Mesenchymal stem cell (in vitro differentiated cells and primary cell): ENCODE measurements around the gene FABP1.

ENCODE experiments used
- DNase-seq: peaks from one replicate; pipeline ENCODE4 v3.0.0-alpha.2; 2013
- H2AFZ ChIP-seq: one replicate; pipeline ENCODE4 v1.6.1; 2013; ENCODE audit warnings: low read depth, mild to moderate bottlenecking, control low read depth, inconsistent platforms, low read length, moderate library complexity
- H2AK5ac ChIP-seq: 2 replicates; pipeline ENCODE4 v1.6.1; 2013; ENCODE audit warnings: low read length, moderate library complexity, mild to moderate bottlenecking, inconsistent platforms; ENCODE audit not compliant: severe bottlenecking
- H2BK120ac ChIP-seq: one replicate; pipeline ENCODE4 v1.6.1; 2013; ENCODE audit warnings: low read depth, mild to moderate bottlenecking, inconsistent platforms, low read length, moderate library complexity
- H2BK12ac ChIP-seq, 2 experiments: one replicate each; pipeline ENCODE4 v1.6.1; 2013; ENCODE audit warnings: inconsistent platforms in 2 of 2, low read length in 2 of 2, mild to moderate bottlenecking in 2 of 2, moderate library complexity in 2 of 2, control low read depth in 1 of 2
- H2BK15ac ChIP-seq: one replicate; pipeline ENCODE4 v1.6.1; 2013; ENCODE audit warnings: mild to moderate bottlenecking, low read depth, inconsistent platforms; ENCODE audit not compliant: poor library complexity, severe bottlenecking
- H2BK5ac ChIP-seq: 2 replicates; pipeline ENCODE4 v1.6.1; 2013; ENCODE audit warnings: low read depth, mild to moderate bottlenecking, low read length, control low read depth, inconsistent platforms; ENCODE audit not compliant: poor library complexity, severe bottlenecking
- H3K14ac ChIP-seq, 2 experiments: one replicate each; pipeline ENCODE4 v1.6.1; 2013; ENCODE audit warnings: inconsistent platforms in 2 of 2, low read length in 2 of 2, control low read depth in 1 of 2, mild to moderate bottlenecking in 1 of 2, moderate library complexity in 1 of 2
- H3K18ac ChIP-seq, 2 experiments: one replicate each; pipeline ENCODE4 v1.6.1; 2013; ENCODE audit warnings: inconsistent platforms in 2 of 2, low read length in 2 of 2, control low read depth in 1 of 2, low read depth in 1 of 2, mild to moderate bottlenecking in 1 of 2
- H3K23ac ChIP-seq, 2 experiments: one replicate each; pipeline ENCODE4 v1.6.1; 2013; ENCODE audit warnings: inconsistent platforms in 2 of 2, low read length in 2 of 2, mild to moderate bottlenecking in 2 of 2, moderate library complexity in 2 of 2, control low read depth in 1 of 2
- H3K27ac ChIP-seq: 2 replicates; pipeline ENCODE4 v1.5.1; 2013; ENCODE audit warnings: mild to moderate bottlenecking, moderate library complexity, low read length, control low read depth, inconsistent platforms; ENCODE audit not compliant: poor library complexity, severe bottlenecking
- H3K27me3 ChIP-seq, 2 experiments: 2 replicates each; pipeline versions ENCODE4 v1.6.1 to v1.7.0; 2013; ENCODE audit warnings: low read length in 2 of 2, mild to moderate bottlenecking in 2 of 2, moderate library complexity in 2 of 2, control low read depth in 1 of 2, inconsistent platforms in 1 of 2; ENCODE audit not compliant: control insufficient read depth in 1 of 2, insufficient read depth in 1 of 2
- H3K36me3 ChIP-seq, 2 experiments: 2 replicates each; pipeline versions ENCODE4 v1.6.1 to v1.7.0; 2013; ENCODE audit warnings: low read length in 2 of 2, control low read depth in 1 of 2, inconsistent platforms in 1 of 2, low read depth in 1 of 2, mild to moderate bottlenecking in 1 of 2; ENCODE audit not compliant: insufficient read depth in 2 of 2, control insufficient read depth in 1 of 2
- H3K4ac ChIP-seq, 2 experiments: one replicate each; pipeline ENCODE4 v1.6.1; 2013; ENCODE audit warnings: inconsistent platforms in 2 of 2, low read length in 2 of 2, mild to moderate bottlenecking in 2 of 2, moderate library complexity in 2 of 2, control low read depth in 1 of 2, low read depth in 1 of 2
- H3K4me1 ChIP-seq: 2 replicates; pipeline ENCODE4 v1.6.1; 2013; ENCODE audit warnings: low read depth, low read length, control low read depth; ENCODE audit not compliant: control insufficient read depth, insufficient read depth
- H3K4me2 ChIP-seq: 2 replicates; pipeline ENCODE4 v1.6.1; 2013; ENCODE audit warnings: low read length, mild to moderate bottlenecking, inconsistent platforms; ENCODE audit not compliant: poor library complexity, severe bottlenecking
- H3K4me3 ChIP-seq, 2 experiments: 2 replicates each; pipeline versions ENCODE4 v1.5.1 to v1.7.0; 2013; ENCODE audit warnings: low read length in 2 of 2, mild to moderate bottlenecking in 2 of 2, control low read depth in 1 of 2, low read depth in 1 of 2; ENCODE audit not compliant: insufficient read depth in 1 of 2
- H3K79me1 ChIP-seq: replicated peaks from 2 replicates; pipeline ENCODE4 v1.6.1; 2013; ENCODE audit warnings: mild to moderate bottlenecking, control low read depth, low read length, inconsistent platforms; ENCODE audit not compliant: poor library complexity, severe bottlenecking
- H3K9ac ChIP-seq: 2 replicates; pipeline ENCODE4 v1.7.0; 2013; ENCODE audit warnings: mild to moderate bottlenecking, low read length, moderate library complexity
- H3K9me3 ChIP-seq: 2 replicates; pipeline ENCODE4 v1.7.0; 2013; ENCODE audit warnings: mild to moderate bottlenecking, low read length; ENCODE audit not compliant: control insufficient read depth
- H4K8ac ChIP-seq: one replicate; pipeline ENCODE4 v1.6.1; 2013; ENCODE audit warnings: inconsistent platforms, mild to moderate bottlenecking, low read length, moderate library complexity
- H4K91ac ChIP-seq: one replicate; pipeline ENCODE4 v1.6.1; 2013; ENCODE audit warnings: mild to moderate bottlenecking, low read length, inconsistent platforms
- WGBS: methylation state at CpG from one replicate; pipeline ENCODE4 v1.1.7; 2013; ENCODE audit warnings: mixed read lengths; 5-methylcytosine and 5-hydroxymethylcytosine counted together

The FABP1 gene

GRCh38 chr2:88087073-88087472, 40.8 kb downstream of the FABP1 start:
- H3K27ac ChIP-seq, result no peak overlapping the region
- H3K79me1 ChIP-seq, result no peaks in the 10 kb centered on the region
- no peaks in the 10 kb centered on the region for H3K36me3 ChIP-seq
- H3K23ac ChIP-seq, result no peak overlapping the region
- H3K27me3 ChIP-seq, result peaks cover 0 to 14% of the 10 kb centered on the region in 2 experiments
- no peak overlapping the region for H2BK12ac ChIP-seq
- peaks cover 2% of the 10 kb centered on the region for H3K4me1 ChIP-seq
- peak overlapping the region; percentile 20 for H4K91ac ChIP-seq
- no peak overlapping the region for H2AK5ac ChIP-seq
- no peak overlapping the region for H2BK120ac ChIP-seq
- no peak overlapping the region for H2AFZ ChIP-seq
- H3K4ac ChIP-seq, result no peak overlapping the region
- no peak overlapping the region for H3K9ac ChIP-seq
- no peak overlapping the region for H3K4me3 ChIP-seq
- no peaks in the 10 kb centered on the region for H3K9me3 ChIP-seq
- H3K18ac ChIP-seq, result no peak overlapping the region
- no peak overlapping the region for H2BK5ac ChIP-seq
- no peak overlapping the region for H3K4me2 ChIP-seq
- no peak overlapping the region for H3K14ac ChIP-seq
- H4K8ac ChIP-seq, result no peak overlapping the region
- 95% methylated on average over 2 of the region's 2 CpGs for WGBS
- no peak for DNase-seq
- no peak overlapping the region for H2BK15ac ChIP-seq

DNA sequence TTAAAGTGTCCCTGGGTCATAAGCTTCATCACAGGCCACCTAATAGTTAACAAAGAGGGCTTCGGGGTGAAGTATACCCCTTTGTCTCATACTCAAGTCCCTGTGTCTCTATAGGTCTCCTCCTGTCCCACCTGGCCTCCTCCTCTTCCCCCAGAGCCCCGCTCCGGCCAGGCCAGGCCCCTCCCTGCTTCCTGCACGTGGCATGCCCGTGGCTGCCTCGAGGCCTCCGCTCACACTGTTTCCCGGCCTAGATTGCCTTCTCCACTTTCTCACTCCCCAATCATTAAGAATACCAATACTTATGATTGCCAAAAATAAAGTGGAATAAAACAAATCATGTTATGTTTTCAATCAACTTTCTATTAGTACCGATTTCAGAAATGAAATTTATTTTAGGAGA, 41.5 kb downstream of the FABP1 start:
- no peak overlapping the region for H3K4me2 ChIP-seq
- H4K8ac ChIP-seq, result no peak overlapping the region
- H2AFZ ChIP-seq, result no peak overlapping the region
- WGBS, result 85% methylated on average over 5 of the region's 9 CpGs
- no peak overlapping the region for H2BK120ac ChIP-seq
- no peak for DNase-seq
- H2AK5ac ChIP-seq, result no peak overlapping the region
- no peaks in the 10 kb centered on the region for H3K36me3 ChIP-seq
- H2BK12ac ChIP-seq, result no peak overlapping the region
- no peak overlapping the region for H3K14ac ChIP-seq
- no peak overlapping the region for H4K91ac ChIP-seq
- H3K4ac ChIP-seq, result no peak overlapping the region
- no peak overlapping the region for H3K18ac ChIP-seq
- H3K27me3 ChIP-seq, result peaks cover 0 to 17% of the 10 kb centered on the region in 2 experiments
- H2BK15ac ChIP-seq, result no peak overlapping the region
- H3K9ac ChIP-seq, result no peak overlapping the region
- no peaks in the 10 kb centered on the region for H3K79me1 ChIP-seq
- H3K27ac ChIP-seq, result no peak overlapping the region
- peaks cover 2% of the 10 kb centered on the region for H3K4me1 ChIP-seq
- no peak overlapping the region for H3K4me3 ChIP-seq
- no peak overlapping the region for H2BK5ac ChIP-seq
- H3K9me3 ChIP-seq, result no peaks in the 10 kb centered on the region
- no peak overlapping the region for H3K23ac ChIP-seq

- Histone ChIP-seq H3K9me3 (no peaks in the 10 kb centered on the region), H3K36me3 (no peaks in the 10 kb centered on the region), H3K9ac (no peak overlapping the region), H4K91ac (no peak overlapping the region), H3K27me3 (peaks cover 0 to 17% of the 10 kb centered on the region in 2 experiments), H3K18ac (no peak overlapping the region), H3K79me1 (no peaks in the 10 kb centered on the region), H3K4ac (no peak overlapping the region), H4K8ac (no peak overlapping the region), H2AK5ac (no peak overlapping the region), H2AFZ (no peak overlapping the region), H2BK12ac (no peak overlapping the region), H3K23ac (no peak overlapping the region), H3K4me2 (no peak overlapping the region), H2BK5ac (no peak overlapping the region), H3K14ac (no peak overlapping the region), H2BK120ac (no peak overlapping the region), H3K4me3 (no peak overlapping the region), H3K4me1 (peaks cover 2% of the 10 kb centered on the region), H3K27ac (no peak overlapping the region), H2BK15ac (no peak overlapping the region)
- DNase-seq, result no peak
- WGBS, result 80% methylated on average over 5 of the region's 5 CpGs
Observed at GRCh38 chr2:88085602-88086001, 42.3 kb downstream of the FABP1 start.

GRCh38 chr2:88085099-88085498, 42.8 kb downstream of the FABP1 start:
- WGBS, result 92% methylated on average over 2 of the region's 2 CpGs
- no peak overlapping the region for H3K18ac ChIP-seq

More at GRCh38 chr2:88085099-88085498, 42.8 kb downstream of the FABP1 start:
- H3K27me3 ChIP-seq, result peaks cover 0 to 17% of the 10 kb centered on the region in 2 experiments
- no peak for DNase-seq
- H2AK5ac ChIP-seq, result no peak overlapping the region
- H3K23ac ChIP-seq, result no peak overlapping the region
- no peaks in the 10 kb centered on the region for H3K36me3 ChIP-seq
- no peak overlapping the region for H3K4me2 ChIP-seq
- no peaks in the 10 kb centered on the region for H3K79me1 ChIP-seq
- no peaks in the 10 kb centered on the region for H3K9me3 ChIP-seq
- H2BK15ac ChIP-seq, result no peak overlapping the region
- H4K91ac ChIP-seq, result no peak overlapping the region
- H3K4me3 ChIP-seq, result no peak overlapping the region
- no peak overlapping the region for H2BK12ac ChIP-seq
- no peak overlapping the region for H3K27ac ChIP-seq
- H4K8ac ChIP-seq, result no peak overlapping the region
- no peak overlapping the region for H2AFZ ChIP-seq
- peaks cover 2% of the 10 kb centered on the region for H3K4me1 ChIP-seq
- no peak overlapping the region for H3K14ac ChIP-seq
- H2BK5ac ChIP-seq, result no peak overlapping the region
- no peak overlapping the region for H3K4ac ChIP-seq
- H3K9ac ChIP-seq, result no peak overlapping the region
- H2BK120ac ChIP-seq, result no peak overlapping the region
